Nephron progenitor cell (in vitro differentiated cells): ENCODE results near the gene ZNF181.

Source experiments
- DNase-seq: peaks from one replicate; pipeline ENCODE4 v3.0.0; 2021
- H3K27ac Mint-ChIP-seq: 2 replicates; pipeline ENCODE4 v1.8.0; 2021; ENCODE audit warnings: mild to moderate bottlenecking, moderate library complexity, mixed read lengths
- H3K27me3 Mint-ChIP-seq: 2 replicates; pipeline ENCODE4 v1.8.0; 2021; ENCODE audit warnings: mild to moderate bottlenecking, low read depth, mixed read lengths; ENCODE audit not compliant: poor library complexity
- H3K36me3 Mint-ChIP-seq: 2 replicates; pipeline ENCODE4 v1.8.0; 2021; ENCODE audit warnings: low read depth, mixed read lengths
- H3K4me1 Mint-ChIP-seq: 2 replicates; pipeline ENCODE4 v1.8.0; 2021; ENCODE audit warnings: mixed read lengths
- H3K4me3 Mint-ChIP-seq: 2 replicates; pipeline ENCODE4 v1.8.0; 2021; ENCODE audit warnings: mild to moderate bottlenecking, moderate library complexity, mixed read lengths
- H3K9me3 Mint-ChIP-seq: 2 replicates; pipeline ENCODE4 v1.8.0; 2021; ENCODE audit warnings: mild to moderate bottlenecking, moderate library complexity, mixed read lengths
- TF ChIP-seq, protein P1 (sequence below): fragments of 200-600 bp; sonication (generic); IDR thresholded peaks from 2 replicates; pipeline ENCODE4 v1.5.0; 2021; ENCODE audit warnings: antibody characterized with exemption

Gene ZNF181

DNA sequence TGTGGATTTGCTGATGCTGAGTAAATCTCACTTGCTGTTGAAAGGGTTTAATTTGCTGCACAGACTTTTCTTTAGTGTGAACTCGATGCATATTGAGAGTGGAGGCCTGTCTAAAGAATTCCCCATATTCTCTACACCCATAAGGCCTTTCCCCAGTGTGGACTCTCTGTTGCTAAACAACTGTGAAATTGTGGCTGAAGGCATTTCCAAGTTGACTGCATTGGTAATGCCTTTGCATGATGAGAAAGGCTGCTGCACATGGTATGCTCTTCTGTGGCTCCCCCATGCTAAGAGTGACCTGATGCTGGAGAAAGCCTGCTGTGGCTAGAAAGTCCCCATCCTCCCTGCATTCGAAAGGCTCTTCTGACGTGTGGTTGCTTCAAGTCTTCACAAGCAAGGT, 45.6 kb downstream of the ZNF181 start:
- no peak for DNase-seq
- Mint-ChIP-seq H3K4me1 (no peaks in the 10 kb centered on the region), H3K9me3 (peaks cover 59% of the 10 kb centered on the region), H3K36me3 (no peaks in the 10 kb centered on the region), H3K4me3 (no peak overlapping the region), H3K27me3 (peaks cover 17% of the 10 kb centered on the region), H3K27ac (no peak overlapping the region)
- TF ChIP-seq, protein P1, sequence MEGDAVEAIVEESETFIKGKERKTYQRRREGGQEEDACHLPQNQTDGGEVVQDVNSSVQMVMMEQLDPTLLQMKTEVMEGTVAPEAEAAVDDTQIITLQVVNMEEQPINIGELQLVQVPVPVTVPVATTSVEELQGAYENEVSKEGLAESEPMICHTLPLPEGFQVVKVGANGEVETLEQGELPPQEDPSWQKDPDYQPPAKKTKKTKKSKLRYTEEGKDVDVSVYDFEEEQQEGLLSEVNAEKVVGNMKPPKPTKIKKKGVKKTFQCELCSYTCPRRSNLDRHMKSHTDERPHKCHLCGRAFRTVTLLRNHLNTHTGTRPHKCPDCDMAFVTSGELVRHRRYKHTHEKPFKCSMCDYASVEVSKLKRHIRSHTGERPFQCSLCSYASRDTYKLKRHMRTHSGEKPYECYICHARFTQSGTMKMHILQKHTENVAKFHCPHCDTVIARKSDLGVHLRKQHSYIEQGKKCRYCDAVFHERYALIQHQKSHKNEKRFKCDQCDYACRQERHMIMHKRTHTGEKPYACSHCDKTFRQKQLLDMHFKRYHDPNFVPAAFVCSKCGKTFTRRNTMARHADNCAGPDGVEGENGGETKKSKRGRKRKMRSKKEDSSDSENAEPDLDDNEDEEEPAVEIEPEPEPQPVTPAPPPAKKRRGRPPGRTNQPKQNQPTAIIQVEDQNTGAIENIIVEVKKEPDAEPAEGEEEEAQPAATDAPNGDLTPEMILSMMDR = no peak

DNA sequence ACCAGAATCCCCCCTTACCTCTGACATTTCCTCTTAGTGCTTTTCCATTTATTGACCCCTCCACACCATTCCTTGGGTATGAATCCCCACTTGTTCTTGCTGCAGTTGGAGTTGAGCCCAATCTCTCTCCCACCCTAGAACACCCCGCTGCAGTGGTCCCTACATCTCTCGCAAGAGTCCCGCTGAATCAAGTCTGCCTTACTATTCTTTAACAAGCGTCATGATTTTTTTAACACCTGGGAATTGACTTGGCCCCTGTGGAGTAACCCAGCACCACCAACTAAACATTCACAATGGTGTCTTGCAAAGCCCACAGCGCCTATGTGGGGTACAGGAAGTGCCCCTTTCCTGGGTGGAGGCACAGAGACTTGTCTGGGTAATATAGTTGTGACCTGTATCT, 52.2 kb downstream of the ZNF181 start:
- TF ChIP-seq, protein P1 = no peak
- no peaks in the 10 kb centered on the region for H3K4me1 Mint-ChIP-seq
- H3K9me3 Mint-ChIP-seq = peaks cover 42% of the 10 kb centered on the region
- DNase-seq = no peak
- no peak overlapping the region for H3K27ac Mint-ChIP-seq
- H3K27me3 Mint-ChIP-seq = peaks cover 30% of the 10 kb centered on the region
- no peaks in the 10 kb centered on the region for H3K36me3 Mint-ChIP-seq
- H3K4me3 Mint-ChIP-seq = no peak overlapping the region

DNA sequence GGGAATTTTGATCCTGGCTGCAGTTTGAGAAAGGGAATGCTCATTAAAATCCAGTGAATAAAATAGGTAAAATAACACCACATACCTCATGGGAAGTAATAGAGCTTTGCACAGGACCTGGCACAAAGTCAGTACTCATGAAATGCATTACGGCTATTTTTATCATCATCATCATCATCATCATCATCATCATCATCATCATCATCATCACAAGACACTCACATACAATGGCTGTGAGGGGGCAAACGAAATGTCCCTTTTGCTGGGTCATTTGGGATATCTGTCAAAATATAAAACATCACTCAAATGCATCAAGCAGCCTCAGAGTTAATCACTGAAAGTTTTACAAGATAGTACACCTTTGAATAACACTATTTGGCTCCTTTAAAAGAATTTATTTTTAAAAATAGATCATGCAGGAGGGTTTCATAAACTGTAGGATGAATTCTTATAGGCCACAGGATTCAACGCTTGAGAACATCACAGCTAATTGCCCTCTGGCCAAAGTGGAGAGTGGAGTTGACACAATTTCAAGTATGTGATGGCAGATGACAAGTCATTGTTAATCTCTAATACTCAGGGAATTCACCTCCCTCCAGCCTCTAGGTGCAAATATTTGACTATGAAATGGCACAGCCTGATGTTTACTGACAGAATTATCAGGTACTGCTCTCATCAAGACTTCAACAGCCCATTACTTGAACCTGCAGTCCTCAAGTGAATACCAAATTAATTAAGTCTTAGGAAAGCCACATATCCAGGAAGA, 53.2 kb downstream of the ZNF181 start:
- no peak overlapping the region for H3K27ac Mint-ChIP-seq
- no peaks in the 10 kb centered on the region for H3K4me1 Mint-ChIP-seq
- no peak for DNase-seq
- H3K27me3 Mint-ChIP-seq = peaks cover 35% of the 10 kb centered on the region
- no peak overlapping the region for H3K4me3 Mint-ChIP-seq
- TF ChIP-seq, protein P1 = no peak
- no peaks in the 10 kb centered on the region for H3K36me3 Mint-ChIP-seq
- H3K9me3 Mint-ChIP-seq = peaks cover 44% of the 10 kb centered on the region

DNA sequence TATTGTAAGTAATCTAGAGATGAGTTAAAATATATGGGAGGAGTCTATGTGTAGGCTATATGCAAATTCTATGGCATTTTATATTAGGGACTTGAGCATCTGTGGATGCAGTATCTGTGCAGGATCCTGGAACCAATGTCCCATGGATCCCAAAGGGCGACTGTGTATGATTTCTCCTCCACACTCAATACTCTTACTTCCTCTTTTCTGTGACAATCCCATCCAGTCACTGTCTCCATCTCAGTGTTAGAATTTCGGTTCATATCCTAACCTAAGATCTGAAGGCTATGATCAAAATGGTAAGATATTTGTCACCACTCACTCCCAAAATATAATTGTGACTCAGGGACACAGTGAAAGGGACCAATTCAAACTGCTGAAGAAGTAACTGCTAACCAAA, 54.0 kb downstream of the ZNF181 start:
- no peak overlapping the region for H3K27ac Mint-ChIP-seq
- TF ChIP-seq, protein P1 = no peak
- DNase-seq = no peak
- H3K9me3 Mint-ChIP-seq = peaks cover 48% of the 10 kb centered on the region
- H3K36me3 Mint-ChIP-seq = no peaks in the 10 kb centered on the region
- H3K27me3 Mint-ChIP-seq = peaks cover 34% of the 10 kb centered on the region
- H3K4me3 Mint-ChIP-seq = no peak overlapping the region
- H3K4me1 Mint-ChIP-seq = no peaks in the 10 kb centered on the region

DNA sequence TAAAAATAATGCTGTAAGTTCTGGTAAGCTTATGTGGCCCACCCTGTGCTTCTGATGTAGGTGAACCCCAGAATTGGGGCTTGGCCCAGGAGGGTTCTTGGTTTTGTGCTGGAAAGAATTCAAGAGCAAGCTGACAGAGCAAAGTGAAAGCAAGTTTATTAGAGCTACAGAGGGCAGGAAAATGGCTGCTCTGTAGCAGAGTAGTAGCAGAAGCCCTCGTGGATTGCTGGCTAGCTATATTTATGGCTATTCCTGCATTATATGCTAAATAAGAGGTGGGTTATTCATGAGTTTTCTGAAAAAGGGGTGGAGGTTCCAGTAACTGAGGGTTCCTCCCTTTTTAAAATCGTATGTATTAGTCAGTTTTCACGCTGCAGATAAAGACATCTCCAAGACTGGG, 59.5 kb downstream of the ZNF181 start:
- DNase-seq = no peak
- TF ChIP-seq, protein P1 = no peak
- peaks cover 52% of the 10 kb centered on the region for H3K9me3 Mint-ChIP-seq
- peaks cover 24% of the 10 kb centered on the region for H3K27me3 Mint-ChIP-seq
- H3K36me3 Mint-ChIP-seq = no peaks in the 10 kb centered on the region
- H3K4me3 Mint-ChIP-seq = no peak overlapping the region
- H3K4me1 Mint-ChIP-seq = no peaks in the 10 kb centered on the region
- no peak overlapping the region for H3K27ac Mint-ChIP-seq
